ENCODE measurements around the gene MRPS6. TPM values are rescaled to one million over a fixed set of nuclear protein-coding genes. Genes with fewer than 3 reads are reported as not detected.

Gene MRPS6
- total RNA-seq, 6 donors from 2014 or later: 25.0 to 54.6 (median 41.6) TPM

GRCh38 chr21:34029743-34030528, 43.4 kb upstream of the MRPS6 start:
- 51 to 54% methylated on average over 13 of the region's 13 CpGs for WGBS, 2 donors
- no peak overlapping the region for H3K4me3 ChIP-seq

GRCh38 chr21:34031835-34032370, 41.5 kb upstream of the MRPS6 start:
- Histone ChIP-seq H3K27ac (no peak overlapping the region), H3K27me3 (no peaks in the 10 kb centered on the region), H3K4me1 (no peaks in the 10 kb centered on the region), H3K4me3 (no peak overlapping the region), H3K36me3 (no peaks in the 10 kb centered on the region), H3K9me3 (no peaks in the 10 kb centered on the region)
- 85 to 88% methylated on average over 11 of the region's 11 CpGs for WGBS, 2 donors
- ATAC-seq (ENCODE audit: low FRiP score in 2 of 2) (no peak), DNase-seq (no peak)
- TF ChIP-seq EP300 (IDR thresholded peaks at IDR 0.05) (no peak), CTCF (IDR thresholded peaks at IDR 0.05) (no peak), POLR2A (IDR thresholded peaks at IDR 0.05) (no peak), POLR2AphosphoS5 (IDR thresholded peaks at IDR 0.05) (no peak)

More at GRCh38 chr21:34029743-34030528, 43.4 kb upstream of the MRPS6 start:
- H3K27ac ChIP-seq: no peak overlapping the region
- TF ChIP-seq POLR2A (IDR thresholded peaks at IDR 0.05): no peak
- TF ChIP-seq CTCF (IDR thresholded peaks at IDR 0.05): no peak
- TF ChIP-seq EP300 (IDR thresholded peaks at IDR 0.05): no peak
- no peak for TF ChIP-seq POLR2AphosphoS5 (IDR thresholded peaks at IDR 0.05)
- peak; percentile 61 to 88 for ATAC-seq (ENCODE audit: low FRiP score in 2 of 2)
- no peaks in the 10 kb centered on the region for H3K36me3 ChIP-seq
- no peaks in the 10 kb centered on the region for H3K9me3 ChIP-seq
- DNase-seq: peak in 1 of 2 donors; percentile 56
- H3K4me1 ChIP-seq: no peaks in the 10 kb centered on the region
- no peaks in the 10 kb centered on the region for H3K27me3 ChIP-seq

- no peaks in the 10 kb centered on the region for H3K36me3 ChIP-seq
- H3K4me1 ChIP-seq: no peaks in the 10 kb centered on the region
- no peak for DNase-seq
- no peak overlapping the region for H3K4me3 ChIP-seq
- no peaks in the 10 kb centered on the region for H3K9me3 ChIP-seq
- WGBS, 2 donors: 67 to 69% methylated on average over 8 of the region's 8 CpGs
- H3K27ac ChIP-seq: no peak overlapping the region
- H3K27me3 ChIP-seq: no peaks in the 10 kb centered on the region
- ATAC-seq (ENCODE audit: low FRiP score in 2 of 2): no peak
- no peak for TF ChIP-seq EP300 (IDR thresholded peaks at IDR 0.05)
- no peak for TF ChIP-seq POLR2AphosphoS5 (IDR thresholded peaks at IDR 0.05)
- TF ChIP-seq POLR2A (IDR thresholded peaks at IDR 0.05): no peak
- TF ChIP-seq CTCF (IDR thresholded peaks at IDR 0.05): no peak
These were observed 38.9 kb upstream of the MRPS6 start for GRCh38 chr21:34034369-34035014.

- Histone ChIP-seq H3K27me3 (no peaks in the 10 kb centered on the region), H3K9me3 (no peaks in the 10 kb centered on the region), H3K36me3 (no peaks in the 10 kb centered on the region), H3K4me3 (no peak overlapping the region), H3K4me1 (no peaks in the 10 kb centered on the region), H3K27ac (no peak overlapping the region)
- 92 to 95% methylated on average over 4 to 8 of the region's 8 CpGs for WGBS, 2 donors
- ATAC-seq (ENCODE audit: low FRiP score in 2 of 2) (peak in 1 of 2 donors; percentile 59), DNase-seq (no peak)
- TF ChIP-seq POLR2AphosphoS5 (IDR thresholded peaks at IDR 0.05) (no peak), POLR2A (IDR thresholded peaks at IDR 0.05) (no peak), EP300 (IDR thresholded peaks at IDR 0.05) (no peak), CTCF (IDR thresholded peaks at IDR 0.05) (no peak)
These were observed 37.6 kb upstream of the MRPS6 start for GRCh38 chr21:34035619-34036354.
